COR-L47 (cell line): ENCODE results near the gene TBC1D3B.
"Not testable (repeated sequence)": the region's sequence is repeated elsewhere in the genome, so short reads cannot be mapped to it uniquely, and the experiment has no call there.

Experiments
- DNase-seq: peaks from one replicate; lab custom pipeline; 2025; lab: John Stamatoyannopoulos, UW

Gene TBC1D3B

GRCh38 chr17:36181446-36182175 lies 5.2 kb upstream of the TBC1D3B start:
- DNase-seq = not testable (repeated sequence)

DNA sequence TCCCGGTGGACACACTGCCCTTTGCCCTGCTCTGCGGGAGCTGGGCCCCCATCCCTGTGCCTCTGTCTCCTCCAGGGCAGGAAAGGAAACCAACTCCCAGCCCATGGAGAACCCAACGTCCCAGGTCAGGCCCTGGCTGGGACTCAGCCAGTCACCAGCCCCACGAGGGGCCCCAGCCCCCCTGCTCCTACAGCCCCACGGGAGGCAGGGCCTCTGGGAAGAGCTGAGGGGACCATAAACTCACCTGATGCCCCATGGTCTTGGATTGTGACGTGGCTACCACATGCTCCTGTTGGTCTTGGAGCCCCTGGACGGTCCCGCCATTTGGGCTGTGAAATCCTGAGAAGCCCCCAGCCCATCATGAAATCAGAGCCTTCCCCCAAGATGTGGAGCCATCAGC lies 7.6 kb downstream of the TBC1D3B start:
- DNase-seq = not testable (repeated sequence)

DNA sequence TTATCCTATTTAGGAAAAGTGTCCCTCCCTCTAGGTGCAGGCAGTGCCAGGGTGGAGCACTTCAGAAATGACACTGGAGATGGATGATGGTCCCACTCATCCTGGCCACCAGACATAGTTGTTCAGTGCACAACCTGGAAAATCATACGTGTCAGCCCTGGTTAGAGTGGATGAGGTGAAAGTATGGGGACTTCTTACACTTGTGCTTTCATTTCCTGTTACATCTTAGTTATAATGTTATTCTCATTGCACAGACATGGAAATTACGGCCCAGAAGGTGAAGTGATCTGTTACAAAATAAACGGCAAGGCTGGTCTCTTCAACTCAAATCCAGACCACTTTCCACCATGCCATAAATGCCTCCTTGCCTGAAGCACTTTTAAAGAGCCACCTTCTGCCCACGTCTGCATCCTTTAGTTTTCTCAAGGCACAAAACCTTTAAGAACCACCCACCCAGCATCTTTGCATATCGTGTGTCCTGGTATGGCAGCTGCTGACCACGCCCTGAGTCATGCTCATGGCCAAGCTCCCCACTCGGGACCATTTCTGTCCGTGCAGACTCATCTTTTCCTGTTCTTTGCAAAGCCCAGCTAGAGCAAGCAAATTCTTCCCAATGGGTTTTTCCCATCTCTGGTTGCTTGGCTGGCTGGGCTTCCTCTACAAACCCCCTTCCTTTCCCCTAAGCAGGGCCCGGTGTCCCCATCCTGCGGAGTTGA lies 22.4 kb downstream of the TBC1D3B start:
- no peak for DNase-seq

GRCh38 chr17:36152639-36153120 lies 23.8 kb downstream of the TBC1D3B start:
- no peak for DNase-seq

DNA sequence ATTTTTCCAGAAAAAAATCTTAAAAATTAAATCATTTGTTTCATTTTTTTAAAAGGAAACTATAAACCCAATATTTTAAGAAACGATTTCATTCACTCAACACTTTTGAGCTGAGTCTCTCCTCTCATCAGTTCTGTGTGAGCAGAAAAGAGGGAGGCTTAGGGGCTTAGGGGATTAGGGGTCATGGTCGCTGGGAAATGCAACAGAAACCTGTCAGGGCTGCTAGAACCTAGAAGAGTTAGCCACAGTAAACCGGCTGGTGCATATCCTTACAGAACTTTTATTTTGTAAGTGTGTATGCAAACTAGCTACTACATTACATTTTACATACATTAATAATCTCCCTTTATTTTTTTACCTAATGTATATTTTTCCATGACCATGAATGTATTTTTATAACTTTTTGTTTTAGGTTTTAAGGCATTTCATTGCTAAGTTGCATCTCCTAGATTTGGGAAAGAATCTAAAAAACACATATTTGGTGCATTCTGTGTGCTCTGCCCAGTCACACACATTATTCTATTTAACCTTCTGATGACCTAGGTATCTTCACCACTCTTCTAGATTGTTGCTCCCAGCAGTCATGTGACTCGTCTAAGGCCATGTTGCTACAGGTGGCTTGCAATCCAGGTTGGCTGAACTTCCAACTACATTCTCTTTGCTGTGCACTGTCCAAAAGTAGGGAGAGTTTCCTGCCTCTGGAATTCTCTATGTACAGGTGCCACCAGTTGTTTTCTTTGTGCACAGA lies 24.4 kb downstream of the TBC1D3B start:
- DNase-seq = no peak

DNA sequence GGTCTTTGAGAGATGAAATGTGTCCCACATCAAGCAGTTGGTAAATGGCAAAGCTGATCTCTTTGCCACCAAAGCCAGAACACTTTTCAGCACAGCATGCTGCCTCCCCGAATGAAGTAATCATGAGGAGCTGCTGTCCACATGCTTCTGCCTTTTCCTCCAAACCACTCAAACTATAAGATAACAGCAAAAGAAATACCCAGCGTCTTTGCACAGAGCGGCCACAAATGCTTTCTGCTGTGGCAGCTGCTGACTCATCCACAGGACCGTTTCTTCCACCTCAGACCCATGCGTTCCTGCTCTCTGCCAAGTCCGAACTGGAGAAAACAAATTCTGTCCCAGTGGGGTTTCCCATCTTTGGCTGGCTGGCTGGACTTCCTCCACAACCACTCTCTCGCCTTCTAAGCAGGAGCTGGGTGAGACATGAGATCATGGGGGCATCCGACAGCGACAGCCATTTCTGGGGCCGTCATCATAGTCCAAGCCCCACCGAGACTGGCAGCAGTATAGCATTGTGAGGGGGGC lies 27.1 kb downstream of the TBC1D3B start:
- DNase-seq = no peak

DNA sequence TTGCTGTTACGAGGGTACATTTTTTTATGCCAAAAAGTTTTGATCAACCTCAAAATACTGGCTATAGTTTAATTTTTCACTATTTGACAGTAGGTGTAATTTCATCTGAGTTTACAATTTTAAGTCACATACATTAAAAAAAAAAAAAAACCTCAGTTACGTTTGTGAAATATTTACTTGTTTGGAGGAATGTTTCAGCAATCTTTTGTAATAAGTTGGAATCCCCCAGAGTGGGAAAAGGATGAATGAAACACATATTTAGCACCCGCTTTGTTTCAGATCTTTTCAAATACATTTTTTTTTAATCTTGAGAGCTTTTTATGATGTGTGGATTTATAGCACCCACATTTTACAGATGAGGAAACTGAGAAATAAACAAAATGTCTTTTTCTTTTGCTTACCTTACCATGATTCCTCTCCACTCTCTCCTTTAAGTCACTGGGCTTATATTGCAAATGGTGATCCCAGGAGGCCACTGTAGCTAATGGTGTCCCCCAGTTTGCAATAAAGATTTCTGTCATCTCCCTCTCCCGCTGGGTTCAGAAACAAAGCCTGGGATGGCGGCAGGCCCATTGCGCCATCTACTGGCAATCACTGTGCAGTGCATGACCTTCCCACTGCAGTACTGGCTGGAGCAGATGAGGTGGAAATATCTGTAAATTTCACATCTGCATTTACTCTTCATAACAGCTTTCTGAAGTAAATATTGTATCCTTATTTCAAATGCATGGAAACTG lies 27.7 kb downstream of the TBC1D3B start:
- DNase-seq = peak; percentile 24

- DNase-seq = no peak
Measured at GRCh38 chr17:36147601-36148000, 28.8 kb downstream of the TBC1D3B start.

GRCh38 chr17:36144981-36145729 lies 31.3 kb downstream of the TBC1D3B start:
- no peak for DNase-seq

DNA sequence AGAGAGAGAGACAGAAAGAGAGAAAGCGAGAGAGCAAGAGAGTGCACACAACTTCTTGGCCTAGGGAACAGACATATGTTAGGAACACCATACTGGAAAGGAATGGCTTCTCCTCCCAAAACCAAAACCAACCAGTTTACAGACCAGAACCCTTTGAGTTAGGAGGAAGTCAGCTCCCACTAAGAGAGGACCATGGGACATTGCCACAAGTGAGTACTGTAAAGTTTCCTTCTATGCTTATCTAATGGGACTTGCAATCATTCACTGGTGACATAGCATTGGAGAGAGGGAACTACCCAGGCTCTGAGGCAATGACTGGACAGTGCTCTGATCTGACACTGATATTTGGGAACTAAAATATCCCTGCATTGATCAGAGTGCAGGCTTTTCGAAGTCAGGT lies 32.4 kb downstream of the TBC1D3B start:
- no peak for DNase-seq

- no peak for DNase-seq
Measured at GRCh38 chr17:36142806-36143205, 33.6 kb downstream of the TBC1D3B start.

DNA sequence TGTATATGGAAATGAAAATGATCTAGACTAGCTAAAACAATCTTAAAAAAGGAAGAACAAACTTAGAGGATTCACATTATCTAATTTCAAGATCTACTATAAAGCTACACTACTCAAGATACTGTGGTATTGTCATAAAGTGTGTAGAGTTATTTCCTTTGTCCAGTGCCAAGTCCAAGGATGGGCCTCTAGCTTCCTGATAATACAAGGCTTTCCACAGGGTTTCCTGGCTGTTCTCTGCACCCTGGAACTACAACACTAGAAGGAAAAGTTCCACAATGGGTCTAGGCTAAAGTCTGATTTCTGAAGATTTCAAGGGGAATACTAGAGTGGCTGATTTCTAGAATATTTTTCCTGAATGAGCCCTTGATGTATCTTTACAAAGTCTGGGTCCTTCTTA lies 34.2 kb downstream of the TBC1D3B start:
- DNase-seq = no peak

- DNase-seq = no peak
Measured at GRCh38 chr17:36136439-36136838, 40.0 kb downstream of the TBC1D3B start.

DNA sequence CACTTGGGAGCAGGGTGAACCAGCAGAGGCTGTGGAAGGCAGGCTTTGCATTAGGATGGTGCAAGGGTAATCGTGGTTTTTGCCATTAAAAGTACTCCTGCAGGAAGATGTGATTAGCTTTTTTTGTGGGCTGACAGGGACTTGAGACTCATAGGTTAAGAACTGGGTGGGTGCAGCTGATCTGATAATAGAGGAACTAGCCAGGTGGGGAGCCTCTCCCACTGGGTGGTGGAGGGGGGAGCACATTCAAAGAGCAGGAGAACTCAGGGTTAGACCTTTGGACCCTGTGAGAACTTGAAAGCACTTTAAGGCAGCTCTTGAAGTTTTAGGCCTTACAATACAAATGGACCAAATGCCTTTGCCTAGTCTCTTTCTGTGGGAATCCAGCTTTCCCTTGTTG lies 40.4 kb downstream of the TBC1D3B start:
- no peak for DNase-seq

GRCh38 chr17:36135465-36135864 lies 41.0 kb downstream of the TBC1D3B start:
- no peak for DNase-seq

DNA sequence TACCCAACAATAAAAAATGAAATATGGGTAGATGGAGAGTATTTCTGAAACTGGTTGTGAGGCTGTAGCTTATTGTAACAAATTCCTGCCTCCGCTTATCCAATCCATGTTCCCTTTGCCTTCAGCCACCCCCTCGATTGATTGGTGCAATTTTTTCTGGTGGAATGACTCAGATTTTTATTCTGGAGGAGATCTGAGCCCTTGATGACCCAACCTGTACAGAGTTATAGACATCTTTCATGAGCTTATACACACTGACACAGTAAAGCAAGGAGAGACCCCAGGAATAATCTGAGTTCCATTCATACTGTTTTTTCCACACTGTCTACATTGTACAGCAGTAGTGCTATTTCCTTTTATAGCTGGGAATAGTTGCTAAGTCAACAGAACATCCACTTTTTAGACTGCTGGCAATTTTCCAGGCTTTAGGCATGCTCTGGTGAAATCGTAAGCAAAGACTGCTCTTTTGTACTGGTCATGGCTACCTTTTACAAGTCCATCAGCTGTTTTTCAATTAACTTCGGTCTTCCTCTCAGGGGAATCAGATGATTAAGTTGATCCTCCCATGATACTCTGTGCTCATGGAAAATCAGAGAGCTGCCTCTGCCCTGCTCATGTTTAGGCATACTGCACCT lies 42.7 kb downstream of the TBC1D3B start:
- DNase-seq = peak; percentile 40

DNA sequence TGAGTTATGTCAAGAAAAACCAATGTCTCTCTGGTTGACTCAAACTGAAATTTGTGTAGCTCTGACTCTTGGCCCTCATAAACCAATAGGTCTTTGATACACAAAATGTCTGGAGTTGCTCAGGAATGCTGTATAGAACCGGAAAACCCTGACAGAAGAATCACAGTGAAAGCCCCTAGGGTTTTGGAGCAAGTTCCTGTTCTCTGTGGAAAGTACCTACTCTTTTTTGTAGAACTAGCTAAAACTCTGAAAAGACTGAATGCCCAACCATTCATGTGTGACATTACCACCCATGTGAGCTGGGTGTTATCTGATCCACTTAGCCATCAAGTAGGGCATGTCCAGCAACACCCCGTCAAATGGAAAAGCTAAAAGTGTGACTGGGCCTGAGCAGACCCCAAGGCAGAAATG lies 44.0 kb downstream of the TBC1D3B start:
- DNase-seq = no peak

- DNase-seq = no peak
Measured at GRCh38 chr17:36131931-36132330, 44.5 kb downstream of the TBC1D3B start.

DNA sequence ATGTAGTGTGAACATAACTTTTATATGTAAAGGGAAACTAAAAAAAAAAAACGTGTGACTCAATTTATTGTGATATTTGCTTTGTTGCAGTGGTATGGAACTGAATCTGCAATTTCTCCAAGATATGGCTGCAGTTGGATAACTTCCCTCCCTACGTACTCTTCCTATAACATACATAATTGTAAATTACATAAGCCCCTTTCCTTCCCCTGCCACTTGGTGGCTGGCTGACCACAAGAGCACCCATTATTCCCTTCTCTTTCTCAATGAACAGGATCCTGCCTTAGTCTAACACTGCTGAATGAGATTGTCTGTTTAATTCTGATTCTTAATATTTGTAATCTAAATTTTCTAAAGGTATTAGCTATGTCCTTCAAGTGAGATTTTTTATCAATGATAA lies 45.0 kb downstream of the TBC1D3B start:
- DNase-seq = no peak

DNA sequence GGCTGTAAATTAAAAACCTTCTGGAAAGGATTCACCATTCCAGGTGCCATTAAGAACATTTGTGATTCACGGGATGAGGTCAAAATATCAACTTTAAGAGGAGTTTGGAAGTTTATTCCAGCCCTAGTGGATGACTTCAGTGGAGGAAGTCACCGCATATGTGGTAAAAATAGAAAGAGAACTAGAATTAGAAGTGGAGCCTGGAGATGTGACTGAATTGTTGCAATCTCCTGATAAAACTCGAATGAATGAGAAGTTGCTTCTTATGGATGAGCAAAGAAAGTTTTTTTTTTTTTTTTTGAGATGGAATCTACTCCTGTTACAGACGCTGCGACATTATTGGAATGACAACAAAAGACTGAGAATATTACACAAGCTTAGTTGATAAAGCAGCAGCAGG lies 46.1 kb downstream of the TBC1D3B start:
- no peak for DNase-seq

DNA sequence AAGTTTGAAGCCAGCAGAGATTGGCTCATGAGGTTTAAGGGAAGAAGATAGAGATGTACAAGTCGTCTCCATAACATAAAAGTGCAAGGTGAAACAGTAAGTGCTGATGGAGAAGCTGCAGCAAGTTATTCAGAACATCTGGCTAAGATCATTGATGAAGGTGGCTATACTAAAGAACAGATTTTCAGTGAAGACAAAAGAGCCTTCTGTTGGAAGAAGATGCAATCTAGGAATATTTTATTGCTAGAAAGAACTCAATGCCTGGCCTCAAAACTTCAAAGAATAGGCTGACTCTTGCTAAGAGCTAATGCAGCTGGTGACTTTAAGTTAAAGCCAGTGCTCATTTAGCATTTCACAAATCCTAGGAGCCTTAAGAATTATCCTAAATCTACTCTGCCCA lies 46.8 kb downstream of the TBC1D3B start:
- DNase-seq = no peak
